Neural progenitor cell (in vitro differentiated cells): ENCODE results near the gene DYSF.

Source experiments
- EZH2 ChIP-seq: fragments of 200-600 bp; sonication (generic); IDR thresholded peaks from 2 replicates; pipeline ENCODE4 v1.6.1; 2017; ENCODE audit warnings: antibody characterized with exemption, mild to moderate bottlenecking, moderate library complexity
- EZH2phosphoT487 ChIP-seq: fragments of 200-600 bp; sonication (generic); IDR thresholded peaks from 2 replicates; pipeline ENCODE4 v1.6.1; 2017; ENCODE audit warnings: antibody characterized with exemption
- TF ChIP-seq, protein P1 (sequence below): fragments of 200-600 bp; sonication (generic); IDR thresholded peaks from 2 replicates; pipeline ENCODE4 v1.5.1; 2017; ENCODE audit warnings: antibody characterized with exemption, mild to moderate bottlenecking

DNA sequence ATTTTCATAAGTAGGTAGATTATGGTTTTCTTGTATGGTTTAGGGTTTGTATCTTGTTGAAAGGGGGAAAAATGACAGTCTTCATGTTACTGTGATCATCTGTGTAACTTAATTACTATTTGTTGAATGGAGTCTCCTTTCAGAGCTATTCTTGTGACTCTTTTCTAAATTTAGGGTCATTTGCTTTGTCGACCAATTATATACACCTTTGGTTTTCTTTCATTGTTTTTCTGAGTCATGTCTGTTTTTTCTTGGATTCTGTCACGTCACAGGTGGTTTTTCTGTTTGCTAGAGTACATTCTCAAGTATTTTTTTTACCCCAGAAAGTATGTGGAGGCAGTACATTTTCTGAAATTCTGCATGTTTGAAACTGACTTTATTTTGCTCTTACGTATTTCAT is 43.8 kb upstream of the DYSF start:
- TF ChIP-seq, protein P1, sequence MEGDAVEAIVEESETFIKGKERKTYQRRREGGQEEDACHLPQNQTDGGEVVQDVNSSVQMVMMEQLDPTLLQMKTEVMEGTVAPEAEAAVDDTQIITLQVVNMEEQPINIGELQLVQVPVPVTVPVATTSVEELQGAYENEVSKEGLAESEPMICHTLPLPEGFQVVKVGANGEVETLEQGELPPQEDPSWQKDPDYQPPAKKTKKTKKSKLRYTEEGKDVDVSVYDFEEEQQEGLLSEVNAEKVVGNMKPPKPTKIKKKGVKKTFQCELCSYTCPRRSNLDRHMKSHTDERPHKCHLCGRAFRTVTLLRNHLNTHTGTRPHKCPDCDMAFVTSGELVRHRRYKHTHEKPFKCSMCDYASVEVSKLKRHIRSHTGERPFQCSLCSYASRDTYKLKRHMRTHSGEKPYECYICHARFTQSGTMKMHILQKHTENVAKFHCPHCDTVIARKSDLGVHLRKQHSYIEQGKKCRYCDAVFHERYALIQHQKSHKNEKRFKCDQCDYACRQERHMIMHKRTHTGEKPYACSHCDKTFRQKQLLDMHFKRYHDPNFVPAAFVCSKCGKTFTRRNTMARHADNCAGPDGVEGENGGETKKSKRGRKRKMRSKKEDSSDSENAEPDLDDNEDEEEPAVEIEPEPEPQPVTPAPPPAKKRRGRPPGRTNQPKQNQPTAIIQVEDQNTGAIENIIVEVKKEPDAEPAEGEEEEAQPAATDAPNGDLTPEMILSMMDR: no peak
- TF ChIP-seq EZH2 (no peak), EZH2phosphoT487 (no peak)
